CD14-positive monocyte (primary cell): ENCODE measurements around the gene YBX1. TPM values are rescaled to one million over a fixed set of nuclear protein-coding genes. Genes with fewer than 3 reads are reported as not detected.
A peak's percentile ranks its signal among the peaks of the same experiment; 100 is the strongest.

Experiments
- DNase-seq, 3 donors: peaks; one replicate each; pipeline ENCODE4 v3.0.0-alpha.2; 2011 to 2022
- H2AFZ ChIP-seq: 2 replicates; pipeline ENCODE4 v1.6.0; 2012; ENCODE audit warnings: mild to moderate bottlenecking, low read depth, low read length, inconsistent platforms; ENCODE audit not compliant: insufficient read depth, poor library complexity, severe bottlenecking
- H3K27ac ChIP-seq, 2 donors: 1 replicate in 1 of 2; 2 replicates in 1 of 2; pipeline ENCODE4 v1.5.1; 2012 to 2013; ENCODE audit warnings: low read length in 2 of 2, control low read depth in 1 of 2, inconsistent platforms in 1 of 2, low read depth in 1 of 2, mild to moderate bottlenecking in 1 of 2
- H3K27me3 ChIP-seq, 2 donors: one replicate each; pipeline versions ENCODE4 v1.6.0 to v1.6.1; 2011 to 2013; ENCODE audit warnings: low read length in 2 of 2; ENCODE audit not compliant: control insufficient read depth in 2 of 2, insufficient read depth in 2 of 2
- H3K36me3 ChIP-seq, 2 donors: replicated peaks in 1 of 2; 1 replicate in 1 of 2; 2 replicates in 1 of 2; pipeline versions ENCODE4 v1.5.1 to v1.6.1; 2012 to 2013; ENCODE audit warnings: low read length in 2 of 2, control low read depth in 1 of 2, inconsistent platforms in 1 of 2, mild to moderate bottlenecking in 1 of 2; ENCODE audit not compliant: insufficient read depth in 2 of 2, control insufficient read depth in 1 of 2
- H3K4me1 ChIP-seq, 2 donors: 1 replicate in 1 of 2; 2 replicates in 1 of 2; pipeline versions ENCODE4 v1.5.1 to v1.6.1; 2012 to 2013; ENCODE audit warnings: low read length in 2 of 2, control low read depth in 1 of 2, inconsistent platforms in 1 of 2, mild to moderate bottlenecking in 1 of 2, moderate library complexity in 1 of 2; ENCODE audit not compliant: insufficient read depth in 2 of 2, control insufficient read depth in 1 of 2
- H3K4me2 ChIP-seq: replicated peaks from 2 replicates; pipeline ENCODE3; 2012; ENCODE audit warnings: low read length, moderate library complexity, mild to moderate bottlenecking; ENCODE audit not compliant: poor library complexity, severe bottlenecking; ENCODE audit errors: extremely low read depth
- H3K4me3 ChIP-seq, 3 experiments: fragments of 200-600 bp in 1 of 3; sonication (generic) in 1 of 3; replicated peaks in 1 of 3; 1 replicate in 2 of 3; 2 replicates in 1 of 3; pipeline ENCODE4 v1.5.1; 2011 to 2013; ENCODE audit warnings: low read length in 3 of 3, mild to moderate bottlenecking in 3 of 3, control low read depth in 2 of 3, low read depth in 2 of 3, inconsistent platforms in 1 of 3, moderate library complexity in 1 of 3
- H3K79me2 ChIP-seq: 2 replicates; pipeline ENCODE4 v1.6.0; 2012; ENCODE audit warnings: mild to moderate bottlenecking, control low read depth, inconsistent platforms, low read length, moderate library complexity; ENCODE audit not compliant: insufficient read depth
- H3K9ac ChIP-seq: 2 replicates; pipeline ENCODE4 v1.6.0; 2017; ENCODE audit warnings: low read length, mild to moderate bottlenecking; ENCODE audit not compliant: insufficient read depth, poor library complexity, severe bottlenecking
- H3K9me3 ChIP-seq, 2 donors: replicated peaks in 1 of 2; 1 replicate in 1 of 2; 2 replicates in 1 of 2; pipeline versions ENCODE4 v1.5.1 to v1.6.1; 2012 to 2013; ENCODE audit warnings: low read length in 2 of 2, control low read depth in 1 of 2; ENCODE audit not compliant: control insufficient read depth in 1 of 2, insufficient read depth in 1 of 2
- H4K20me1 ChIP-seq: 2 replicates; pipeline ENCODE4 v1.6.0; 2012; ENCODE audit warnings: mild to moderate bottlenecking, low read length, control low read depth, moderate library complexity; ENCODE audit not compliant: insufficient read depth
- H3K27ac Mint-ChIP-seq, 7 donors: one replicate each; pipeline ENCODE4 v1.8.0; 2020; ENCODE audit warnings: mild to moderate bottlenecking in 7 of 7, mixed read lengths in 7 of 7, moderate library complexity in 6 of 7, inconsistent platforms in 2 of 7
- H3K27me3 Mint-ChIP-seq, 3 donors: one replicate each; pipeline ENCODE4 v1.8.0; 2021 to 2022; ENCODE audit warnings: low read depth in 3 of 3, mild to moderate bottlenecking in 3 of 3, mixed read lengths in 3 of 3, moderate library complexity in 3 of 3, inconsistent platforms in 1 of 3
- H3K36me3 Mint-ChIP-seq, 2 donors: one replicate each; pipeline ENCODE4 v1.8.0; 2020; ENCODE audit warnings: mixed read lengths in 2 of 2, inconsistent platforms in 1 of 2, mild to moderate bottlenecking in 1 of 2
- H3K4me1 Mint-ChIP-seq: one replicate; pipeline ENCODE4 v1.8.0; 2020; ENCODE audit warnings: mild to moderate bottlenecking, mixed read lengths
- H3K4me3 Mint-ChIP-seq, 2 donors: one replicate each; pipeline ENCODE4 v1.8.0; 2020; ENCODE audit warnings: mild to moderate bottlenecking in 2 of 2, mixed read lengths in 2 of 2, moderate library complexity in 1 of 2
- H3K9me3 Mint-ChIP-seq, 7 donors: one replicate each; pipeline ENCODE4 v1.8.0; 2020 to 2022; ENCODE audit warnings: mixed read lengths in 7 of 7, mild to moderate bottlenecking in 6 of 7, moderate library complexity in 6 of 7, inconsistent platforms in 2 of 7
- WGBS: methylation state at CpG from one replicate; pipeline ENCODE4 v1.1.5; 2013; ENCODE audit warnings: missing lambda C conversion rate; ENCODE audit not compliant: insufficient coverage; 5-methylcytosine and 5-hydroxymethylcytosine counted together
- intact Hi-C, 2 donors: fragments of 100-400 bp; cut with micrococcal nuclease; formaldehyde crosslinking; loops; one replicate each; pipeline versions ENCODE4 v1.15.0 to v1.15.1; 2023
- polyA plus RNA-seq, 3 donors: library from polyadenylated mRNA; depleted of rRNA in 1 of 3; unstranded in 2 of 3; stranded (reverse) in 1 of 3; fragments of 300-500 nt in 2 of 3; fragments of >200 nt in 1 of 3; fragmentation: Illumina TruSeq in 2 of 3; gene quantifications; 1 replicate in 2 of 3; 2 replicates in 1 of 3; pipeline ENCODE4 v1.2.3, GENCODE V29; 2012 to 2021
- TF ChIP-seq, protein P1 (sequence below): fragments of 200-600 bp; IDR thresholded peaks from one replicate; pipeline ENCODE4 v1.8.0; 2022; ENCODE audit warnings: antibody characterized with exemption, mild to moderate bottlenecking

The YBX1 gene
- polyA plus RNA-seq, 3 donors, result 65.7 to 301 (median 70.2) TPM

DNA sequence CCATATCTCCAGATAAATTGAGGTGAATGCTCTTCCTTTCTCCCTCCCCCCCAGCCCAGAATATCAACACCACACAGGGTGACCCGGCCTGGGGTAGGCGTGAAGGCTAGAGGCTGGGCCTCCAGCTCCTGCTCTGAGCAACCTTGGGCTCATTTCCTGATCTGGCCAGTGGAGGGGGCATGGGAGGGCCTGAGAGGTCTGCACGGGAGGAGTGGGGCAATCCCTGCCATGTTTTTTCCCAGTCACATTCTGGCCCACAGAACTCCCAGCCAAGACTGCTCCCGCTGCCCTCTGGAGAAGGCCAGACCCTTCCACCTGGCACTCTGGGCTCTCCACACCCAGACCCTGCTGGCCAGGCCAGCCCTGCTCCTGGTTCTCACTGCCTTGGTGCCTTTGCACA, 53.9 kb downstream of the YBX1 start:
- Histone ChIP-seq H3K4me2 (no peak overlapping the region), H3K9me3 (no peaks in the 10 kb centered on the region), H3K27me3 (no peaks in the 10 kb centered on the region), H3K27ac (no peak overlapping the region), H3K4me3 (no peak overlapping the region), H3K9ac (no peak overlapping the region), H3K36me3 (no peaks in the 10 kb centered on the region), H3K4me1 (peaks cover 26 to 30% of the 10 kb centered on the region in 2 donors), H3K79me2 (no peaks in the 10 kb centered on the region), H2AFZ (peak overlapping the region; percentile 70), H4K20me1 (no peaks in the 10 kb centered on the region)
- no peak overlapping the region for H3K4me3 Mint-ChIP-seq
- 50% methylated on average over 2 of the region's 4 CpGs for WGBS
- peaks cover 0 to 3% (median 1%) of the 10 kb centered on the region in 3 donors for H3K27me3 Mint-ChIP-seq
- H3K4me1 Mint-ChIP-seq, result peaks cover 26% of the 10 kb centered on the region
- peak overlapping the region in 3 of 7 donors; percentile 40 to 86 (median 65) for H3K27ac Mint-ChIP-seq
- intact Hi-C loops, result no loop called here
- H3K9me3 Mint-ChIP-seq, result peaks cover 0 to 3% (median 0%) of the 10 kb centered on the region in 7 donors
- TF ChIP-seq, protein P1, sequence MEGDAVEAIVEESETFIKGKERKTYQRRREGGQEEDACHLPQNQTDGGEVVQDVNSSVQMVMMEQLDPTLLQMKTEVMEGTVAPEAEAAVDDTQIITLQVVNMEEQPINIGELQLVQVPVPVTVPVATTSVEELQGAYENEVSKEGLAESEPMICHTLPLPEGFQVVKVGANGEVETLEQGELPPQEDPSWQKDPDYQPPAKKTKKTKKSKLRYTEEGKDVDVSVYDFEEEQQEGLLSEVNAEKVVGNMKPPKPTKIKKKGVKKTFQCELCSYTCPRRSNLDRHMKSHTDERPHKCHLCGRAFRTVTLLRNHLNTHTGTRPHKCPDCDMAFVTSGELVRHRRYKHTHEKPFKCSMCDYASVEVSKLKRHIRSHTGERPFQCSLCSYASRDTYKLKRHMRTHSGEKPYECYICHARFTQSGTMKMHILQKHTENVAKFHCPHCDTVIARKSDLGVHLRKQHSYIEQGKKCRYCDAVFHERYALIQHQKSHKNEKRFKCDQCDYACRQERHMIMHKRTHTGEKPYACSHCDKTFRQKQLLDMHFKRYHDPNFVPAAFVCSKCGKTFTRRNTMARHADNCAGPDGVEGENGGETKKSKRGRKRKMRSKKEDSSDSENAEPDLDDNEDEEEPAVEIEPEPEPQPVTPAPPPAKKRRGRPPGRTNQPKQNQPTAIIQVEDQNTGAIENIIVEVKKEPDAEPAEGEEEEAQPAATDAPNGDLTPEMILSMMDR, result peak; percentile 25
- peaks cover 0 to 5% of the 10 kb centered on the region in 2 donors for H3K36me3 Mint-ChIP-seq
- peak; percentile 1 to 28 (median 6) for DNase-seq

GRCh38 chr1:42736571-42737200, 54.5 kb downstream of the YBX1 start:
- no peak for DNase-seq
- H3K4me3 Mint-ChIP-seq, result peak overlapping the region; percentile 64 to 74
- H3K9me3 ChIP-seq, result no peaks in the 10 kb centered on the region
- intact Hi-C loops, result no loop called here
- H3K9ac ChIP-seq, result peak overlapping the region; percentile 24
- H3K9me3 Mint-ChIP-seq, result peaks cover 0 to 3% (median 0%) of the 10 kb centered on the region in 7 donors
- H3K27ac Mint-ChIP-seq, result peak overlapping the region in 5 of 7 donors; percentile 78 to 89 (median 85)
- H2AFZ ChIP-seq, result peak overlapping the region; percentile 70
- no peaks in the 10 kb centered on the region for H4K20me1 ChIP-seq
- peaks cover 0 to 5% of the 10 kb centered on the region in 2 donors for H3K36me3 Mint-ChIP-seq
- H3K4me2 ChIP-seq, result peak overlapping the region; percentile 63
- peaks cover 0 to 3% (median 1%) of the 10 kb centered on the region in 3 donors for H3K27me3 Mint-ChIP-seq
- H3K36me3 ChIP-seq, result no peaks in the 10 kb centered on the region
- peaks cover 26 to 30% of the 10 kb centered on the region in 2 donors for H3K4me1 ChIP-seq
- H3K79me2 ChIP-seq, result no peaks in the 10 kb centered on the region
- H3K27ac ChIP-seq, result peak overlapping the region; percentile 62 to 69
- H3K4me3 ChIP-seq, result peak overlapping the region in 1 of 3 experiments; percentile 54
- no peaks in the 10 kb centered on the region for H3K27me3 ChIP-seq
- H3K4me1 Mint-ChIP-seq, result peaks cover 26% of the 10 kb centered on the region
- 86% methylated on average over 7 of the region's 8 CpGs for WGBS
- TF ChIP-seq, protein P1, result no peak
